Naive thymus-derived CD4-positive, alpha-beta T cell (primary cell): ENCODE measurements around the gene ZNF346. TPM values are rescaled to one million over a fixed set of nuclear protein-coding genes. Genes with fewer than 3 reads are reported as not detected.

ENCODE experiments used
- ATAC-seq: fragments of 150-1000 bp; cut with Tn5 transposase; 2 replicates; pipeline ENCODE4 v1.10.0; 2021; ENCODE audit warnings: mild to moderate bottlenecking, moderate library complexity
- CTCF ChIA-PET: fragments of 350-600 bp; sonication (Branson Sonifier 250); formaldehyde crosslinking; loops from one replicate; lab custom pipeline; 2021; ENCODE audit warnings: antibody characterized with exemption; lab: Charles Lee
- POLR2A ChIA-PET: fragments of 350-600 bp; sonication (Branson Sonifier 250); formaldehyde crosslinking; loops from one replicate; lab custom pipeline; 2021; ENCODE audit warnings: antibody characterized with exemption, inconsistent platforms; lab: Charles Lee
- DNase-seq, 9 donors: peaks; one replicate each; pipeline versions ENCODE4 v3.0.0 to v3.0.0-alpha.2; 2020 to 2022; ENCODE audit warnings: mixed read lengths in 1 of 9
- H3K27ac ChIP-seq: one replicate; pipeline ENCODE4 v1.7.0; 2013; ENCODE audit warnings: mild to moderate bottlenecking, low read depth, low read length, moderate library complexity
- H3K27me3 ChIP-seq, 2 donors: one replicate each; pipeline ENCODE4 v1.7.0; 2013; ENCODE audit warnings: low read length in 2 of 2, mild to moderate bottlenecking in 2 of 2, moderate library complexity in 2 of 2; ENCODE audit not compliant: control insufficient read depth in 2 of 2, insufficient read depth in 2 of 2
- H3K36me3 ChIP-seq, 3 experiments: 1 replicate in 2 of 3; 2 replicates in 1 of 3; pipeline ENCODE4 v1.7.0; 2013; ENCODE audit warnings: low read length in 3 of 3, mild to moderate bottlenecking in 3 of 3, moderate library complexity in 1 of 3; ENCODE audit not compliant: insufficient read depth in 3 of 3, control insufficient read depth in 2 of 3
- H3K4me1 ChIP-seq, 2 donors: one replicate each; pipeline ENCODE4 v1.7.0; 2013; ENCODE audit warnings: low read length in 2 of 2, mild to moderate bottlenecking in 2 of 2, moderate library complexity in 1 of 2; ENCODE audit not compliant: control insufficient read depth in 2 of 2, insufficient read depth in 2 of 2
- H3K4me3 ChIP-seq: 2 replicates; pipeline ENCODE4 v1.7.0; 2013; ENCODE audit warnings: mild to moderate bottlenecking, low read length
- H3K9me3 ChIP-seq, 3 experiments: 1 replicate in 2 of 3; 2 replicates in 1 of 3; pipeline ENCODE4 v1.7.0; 2013; ENCODE audit warnings: low read length in 3 of 3; ENCODE audit not compliant: control insufficient read depth in 2 of 3
- H3K27ac Mint-ChIP-seq, 9 donors: one replicate each; pipeline ENCODE4 v1.8.0; 2020 to 2022; ENCODE audit warnings: mixed read lengths in 9 of 9, mild to moderate bottlenecking in 8 of 9, moderate library complexity in 5 of 9, inconsistent platforms in 2 of 9
- H3K27me3 Mint-ChIP-seq, 5 donors: one replicate each; pipeline ENCODE4 v1.8.0; 2021 to 2022; ENCODE audit warnings: mixed read lengths in 5 of 5, mild to moderate bottlenecking in 1 of 5
- H3K36me3 Mint-ChIP-seq, 5 donors: one replicate each; pipeline ENCODE4 v1.8.0; 2020 to 2022; ENCODE audit warnings: mixed read lengths in 5 of 5, mild to moderate bottlenecking in 3 of 5, inconsistent platforms in 1 of 5
- H3K4me1 Mint-ChIP-seq, 7 donors: one replicate each; pipeline ENCODE4 v1.8.0; 2020 to 2022; ENCODE audit warnings: mixed read lengths in 7 of 7, mild to moderate bottlenecking in 3 of 7, inconsistent platforms in 1 of 7
- H3K4me3 Mint-ChIP-seq, 10 donors: one replicate each; pipeline ENCODE4 v1.8.0; 2020 to 2022; ENCODE audit warnings: mild to moderate bottlenecking in 10 of 10, mixed read lengths in 10 of 10, moderate library complexity in 6 of 10, inconsistent platforms in 2 of 10
- H3K9me3 Mint-ChIP-seq, 11 donors: one replicate each; pipeline ENCODE4 v1.8.0; 2020 to 2022; ENCODE audit warnings: mixed read lengths in 11 of 11, mild to moderate bottlenecking in 4 of 11, inconsistent platforms in 1 of 11, moderate library complexity in 1 of 11
- intact Hi-C, 2 donors: fragments of 100-400 bp; cut with micrococcal nuclease; formaldehyde crosslinking; loops; one replicate each; pipeline ENCODE4 v1.15.1; 2023
- polyA plus RNA-seq, 2 donors: library from polyadenylated mRNA; unstranded; fragments of 300-500 nt; fragmentation: Illumina TruSeq; gene quantifications; one replicate each; pipeline ENCODE4 v1.2.3, GENCODE V29; 2021
- total RNA-seq, 6 experiments: library from RNA in 5 of 6; stranded (reverse) in 5 of 6; gene quantifications; 1 replicate in 5 of 6; 2 replicates in 1 of 6; pipeline ENCODE4 v1.2.3 and lab custom pipeline; 2021 to 2026

ZNF346 gene
- total and polyA plus RNA-seq, 7 experiments from 2014 or later, result 13.4 to 28.2 (median 23.9) TPM

GRCh38 chr5:177015156-177015555 is 7.3 kb upstream of the ZNF346 start:
- Histone ChIP-seq H3K4me1 (no peaks in the 10 kb centered on the region), H3K9me3 (no peaks in the 10 kb centered on the region), H3K27ac (no peak overlapping the region), H3K27me3 (no peaks in the 10 kb centered on the region), H3K36me3 (no peaks in the 10 kb centered on the region), H3K4me3 (no peak overlapping the region)
- no peaks in the 10 kb centered on the region for H3K36me3 Mint-ChIP-seq
- ATAC-seq (no peak), DNase-seq (no peak)
- H3K4me3 Mint-ChIP-seq, result no peak overlapping the region
- H3K27ac Mint-ChIP-seq, result no peak overlapping the region
- peaks cover 0 to 4% (median 0%) of the 10 kb centered on the region in 7 donors for H3K4me1 Mint-ChIP-seq
- peaks cover 0 to 3% (median 0%) of the 10 kb centered on the region in 11 donors for H3K9me3 Mint-ChIP-seq
- intact Hi-C loops, result no loop called here
- no peaks in the 10 kb centered on the region for H3K27me3 Mint-ChIP-seq
- POLR2A ChIA-PET, result interaction anchor here (0.7 to 1.4 kb wide), 3 partner anchors 8 to 335 kb away, joined by 3 read pairs; partner anchors contain the start of gene UIMC1
- CTCF ChIA-PET, result interaction anchor here (1.2 kb wide), 1 partner anchor 8 kb away, joined by 4 read pairs; the partner anchor contains the start of gene UIMC1

- ChIA-PET CTCF (no interaction called here), POLR2A (no interaction called here)
- ATAC-seq (no peak), DNase-seq (no peak)
- no peak overlapping the region for H3K27ac ChIP-seq
- H3K27me3 ChIP-seq, result no peaks in the 10 kb centered on the region
- Mint-ChIP-seq H3K27ac (no peak overlapping the region), H3K4me1 (peaks cover 11 to 29% (median 22%) of the 10 kb centered on the region in 7 donors), H3K36me3 (no peaks in the 10 kb centered on the region), H3K4me3 (peak overlapping the region in 1 of 10 donors; percentile 48), H3K27me3 (no peaks in the 10 kb centered on the region), H3K9me3 (peaks cover 0 to 6% (median 0%) of the 10 kb centered on the region in 11 donors)
- H3K4me1 ChIP-seq, result peaks cover 13% of the 10 kb centered on the region in 2 donors
- H3K9me3 ChIP-seq, result no peaks in the 10 kb centered on the region
- intact Hi-C loops, result no loop called here
- H3K4me3 ChIP-seq, result no peak overlapping the region
- peaks cover 0 to 7% (median 0%) of the 10 kb centered on the region in 3 experiments for H3K36me3 ChIP-seq
These were observed 4.2 kb upstream of the ZNF346 start for GRCh38 chr5:177018341-177018740.

GRCh38 chr5:177020033-177020432 is 2.5 kb upstream of the ZNF346 start:
- ChIA-PET CTCF (no interaction called here), POLR2A (interaction anchor here (0.5 to 3.0 kb wide), 4 partner anchors 13 to 149 kb away, joined by 3 to 9 read pairs (median 5); partner anchors contain the start of gene UIMC1)
- Mint-ChIP-seq H3K27me3 (no peaks in the 10 kb centered on the region), H3K27ac (no peak overlapping the region), H3K4me1 (peaks cover 24 to 43% (median 33%) of the 10 kb centered on the region in 7 donors), H3K9me3 (peaks cover 0 to 3% (median 0%) of the 10 kb centered on the region in 11 donors), H3K36me3 (peaks cover 0 to 8% (median 0%) of the 10 kb centered on the region in 5 donors), H3K4me3 (peak overlapping the region in 1 of 10 donors; percentile 4)
- ATAC-seq (no peak), DNase-seq (no peak)
- peaks cover 15 to 16% of the 10 kb centered on the region in 2 donors for H3K4me1 ChIP-seq
- no peak overlapping the region for H3K4me3 ChIP-seq
- H3K36me3 ChIP-seq, result peaks cover 0 to 7% (median 0%) of the 10 kb centered on the region in 3 experiments
- intact Hi-C loops, result loop anchor here (5.0 to 10.0 kb wide), 3 partner anchors 332 to 535 kb away; partner anchors contain the start of genes FAM193B (in 1 of the 2) and LMAN2 (in 1 of the 2)
- H3K27ac ChIP-seq, result no peak overlapping the region
- H3K27me3 ChIP-seq, result no peaks in the 10 kb centered on the region
- H3K9me3 ChIP-seq, result no peaks in the 10 kb centered on the region

DNA sequence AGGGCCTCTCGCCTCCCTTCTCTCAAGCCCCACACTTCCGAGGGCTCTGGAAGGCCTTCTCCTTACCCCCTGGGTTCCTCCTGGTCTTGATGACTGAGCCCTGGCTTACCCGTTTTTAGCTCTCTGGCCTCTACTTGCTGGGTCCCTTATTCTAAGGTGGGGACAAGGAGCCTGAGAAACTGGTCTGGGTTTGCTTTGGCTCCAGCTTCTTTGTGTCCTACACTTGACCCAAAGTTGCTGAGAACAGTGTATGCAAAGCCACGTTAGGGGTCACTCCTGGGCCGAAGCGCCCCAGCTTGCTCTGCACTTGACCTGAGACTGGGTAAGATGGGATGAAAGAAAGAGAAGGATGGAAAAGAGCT is 788 bp downstream of the ZNF346 start:
- Histone ChIP-seq H3K27me3 (no peaks in the 10 kb centered on the region), H3K4me1 (peaks cover 15 to 16% of the 10 kb centered on the region in 2 donors), H3K4me3 (peak overlapping the region; percentile 62), H3K9me3 (no peaks in the 10 kb centered on the region), H3K27ac (peak overlapping the region; percentile 91), H3K36me3 (peaks cover 0 to 13% (median 0%) of the 10 kb centered on the region in 3 experiments)
- POLR2A ChIA-PET, result interaction anchor here (1.2 to 2.2 kb wide), 3 partner anchors 8 to 576 kb away, joined by 3 to 9 read pairs (median 5); partner anchors contain the start of genes FAF2 and UIMC1
- peaks cover 0 to 16% (median 5%) of the 10 kb centered on the region in 5 donors for H3K36me3 Mint-ChIP-seq
- ATAC-seq (no peak), DNase-seq (peak in 2 of 9 donors; percentile 2 to 28)
- CTCF ChIA-PET, result interaction anchor here (0.6 to 0.7 kb wide), 2 partner anchors 49 to 569 kb away, joined by 3 read pairs; partner anchors contain the start of gene TMED9
- H3K9me3 Mint-ChIP-seq, result peaks cover 0 to 3% (median 0%) of the 10 kb centered on the region in 11 donors
- peak overlapping the region; percentile 97 to 100 (median 99) for H3K4me3 Mint-ChIP-seq
- intact Hi-C loops, result loop anchor here (5.0 to 10.0 kb wide), 3 partner anchors 329 to 532 kb away; partner anchors contain the start of genes FAM193B (in 1 of the 2) and LMAN2 (in 1 of the 2)
- peaks cover 30 to 60% (median 45%) of the 10 kb centered on the region in 7 donors for H3K4me1 Mint-ChIP-seq
- no peaks in the 10 kb centered on the region for H3K27me3 Mint-ChIP-seq
- peak overlapping the region; percentile 95 to 99 (median 98) for H3K27ac Mint-ChIP-seq

DNA sequence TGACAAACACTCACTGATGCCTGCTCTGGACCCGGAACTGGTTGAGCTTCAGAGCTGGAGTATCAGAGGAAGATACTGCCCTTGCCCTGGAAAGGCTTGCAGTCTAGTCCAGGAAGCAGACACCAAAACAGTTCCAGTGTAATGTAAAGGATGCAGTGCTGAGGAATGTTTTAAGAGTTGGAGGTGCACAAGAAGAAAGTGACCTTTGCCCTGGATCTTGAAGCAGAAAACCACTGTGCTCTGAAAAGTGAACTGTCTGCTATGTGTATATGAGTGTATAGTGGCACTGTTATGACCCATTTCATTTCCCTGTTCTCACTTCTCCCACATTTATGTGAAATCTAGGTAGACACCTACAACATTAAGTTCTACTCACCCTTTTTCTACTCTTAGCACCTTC is 2.1 kb downstream of the ZNF346 start:
- H3K27ac ChIP-seq, result no peak overlapping the region
- H3K4me1 ChIP-seq, result peaks cover 15 to 16% of the 10 kb centered on the region in 2 donors
- ChIA-PET CTCF (no interaction called here), POLR2A (interaction anchor here (2.2 kb wide), 1 partner anchor 18 kb away, joined by 9 read pairs; the partner anchor contains the start of gene UIMC1)
- ATAC-seq (no peak), DNase-seq (no peak)
- no peak overlapping the region for H3K4me3 ChIP-seq
- H3K36me3 ChIP-seq, result peaks cover 0 to 13% (median 0%) of the 10 kb centered on the region in 3 experiments
- H3K9me3 ChIP-seq, result no peaks in the 10 kb centered on the region
- Mint-ChIP-seq H3K27me3 (no peaks in the 10 kb centered on the region), H3K4me3 (peak overlapping the region; percentile 3 to 52 (median 22)), H3K9me3 (peaks cover 0 to 4% (median 0%) of the 10 kb centered on the region in 11 donors), H3K4me1 (peaks cover 30 to 66% (median 50%) of the 10 kb centered on the region in 7 donors), H3K27ac (peak overlapping the region in 6 of 9 donors; percentile 0 to 79 (median 40)), H3K36me3 (peaks cover 3 to 21% (median 13%) of the 10 kb centered on the region in 5 donors)
- intact Hi-C loops, result loop anchor here (5.0 to 10.0 kb wide), 3 partner anchors 328 to 530 kb away; partner anchors contain the start of genes FAM193B (in 1 of the 2) and LMAN2 (in 1 of the 2)
- H3K27me3 ChIP-seq, result no peaks in the 10 kb centered on the region

DNA sequence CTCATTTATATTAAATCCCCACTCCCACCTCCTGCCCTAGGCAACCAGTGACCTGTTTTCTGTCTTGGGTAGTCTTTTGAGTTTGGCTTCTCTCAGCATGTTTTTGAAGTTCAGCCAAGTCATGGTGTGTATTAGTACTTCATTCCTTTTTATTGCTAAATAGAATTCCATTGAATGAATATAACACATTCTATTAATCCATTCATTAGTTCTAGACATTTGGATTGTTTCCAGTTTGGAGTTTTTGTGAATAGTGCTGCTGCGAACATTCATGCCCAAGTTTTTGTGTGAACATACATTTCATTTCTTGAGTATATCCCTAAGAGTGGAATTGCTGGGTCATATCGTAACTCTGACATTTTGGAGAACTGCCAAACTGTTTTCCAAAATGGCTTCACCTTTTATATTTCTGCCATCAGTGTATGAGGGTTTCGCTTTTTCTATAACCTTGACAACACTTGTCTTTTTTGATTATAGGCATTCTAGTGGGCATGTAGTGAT is 2.7 kb downstream of the ZNF346 start:
- H3K27ac Mint-ChIP-seq, result peak overlapping the region in 6 of 9 donors; percentile 4 to 79 (median 24)

More for the DNA sequence above, 2.7 kb downstream of the ZNF346 start:
- peaks cover 0 to 13% (median 0%) of the 10 kb centered on the region in 3 experiments for H3K36me3 ChIP-seq
- H3K27me3 ChIP-seq, result no peaks in the 10 kb centered on the region
- H3K4me1 Mint-ChIP-seq, result peaks cover 30 to 63% (median 51%) of the 10 kb centered on the region in 7 donors
- no peak overlapping the region for H3K27ac ChIP-seq
- H3K27me3 Mint-ChIP-seq, result no peaks in the 10 kb centered on the region
- no peak overlapping the region for H3K4me3 ChIP-seq
- H3K4me3 Mint-ChIP-seq, result peak overlapping the region in 7 of 10 donors; percentile 2 to 47 (median 15)
- ChIA-PET CTCF (no interaction called here), POLR2A (interaction anchor here (2.2 kb wide), 1 partner anchor 19 kb away, joined by 9 read pairs; the partner anchor contains the start of gene UIMC1)
- DNase-seq (no peak), ATAC-seq (no peak)
- intact Hi-C loops, result loop anchor here in 1 of 2 donors (10.0 kb wide), 1 partner anchor 530 kb away; the partner anchor contains the start of gene FAM193B
- H3K9me3 ChIP-seq, result no peaks in the 10 kb centered on the region
- H3K4me1 ChIP-seq, result peaks cover 15 to 16% of the 10 kb centered on the region in 2 donors
- peaks cover 0 to 7% (median 0%) of the 10 kb centered on the region in 11 donors for H3K9me3 Mint-ChIP-seq
- H3K36me3 Mint-ChIP-seq, result peaks cover 3 to 25% (median 19%) of the 10 kb centered on the region in 5 donors
